Measurements from ENCODE around the gene IKZF4. TPM values are rescaled to one million over a fixed set of nuclear protein-coding genes. Genes with fewer than 3 reads are reported as not detected.
"Not testable (repeated sequence)": the region's sequence is repeated elsewhere in the genome, so short reads cannot be mapped to it uniquely, and the experiment has no call there.

Gene IKZF4
- total and polyA plus RNA-seq, 7 donors, result 1.6 to 8.2 (median 5.9) TPM

- peak within 1 kb of the TSS; percentile 98 for H3K4me3 ChIP-seq
- intact Hi-C loops (cut with DNase I), result no loop called here
- TF ChIP-seq CTCF (IDR thresholded peaks at IDR 0.05), result peak; percentile 25
These were observed 47.1 kb upstream of the IKZF4 start, which contains the start of gene RAB5B for GRCh38 chr12:55973599-55974307. Gene RAB5B, plus strand, starts transcription at chr12:55974078. Its CDS starts 12,883 bp downstream, at chr12:55986961.

GRCh38 chr12:55974308-55974730 is 46.5 kb upstream of the IKZF4 start:
- H3K9me3 ChIP-seq, result no peaks in the 10 kb centered on the region
- peak overlapping the region; percentile 99 for H3K27ac ChIP-seq
- H3K27me3 ChIP-seq (ENCODE audit: insufficient read depth in 3 of 3, low read length in 2 of 3), result no peaks in the 10 kb centered on the region
- 0 to 1% (median 0%) methylated on average over 15 of the region's 15 CpGs for WGBS, 3 donors
- peak overlapping the region; percentile 98 for H3K4me3 ChIP-seq
- DNase-seq (no peak), ATAC-seq (peak; percentile 18 to 61 (median 46))
- no peak for TF ChIP-seq CTCF (IDR thresholded peaks at IDR 0.05)
- peaks cover 0 to 11% of the 10 kb centered on the region in 2 donors for H3K36me3 ChIP-seq (ENCODE audit: insufficient read depth in 1 of 2, low read depth in 1 of 2)
- intact Hi-C loops (cut with DNase I), result no loop called here
- H3K4me1 ChIP-seq, result peaks cover 29% of the 10 kb centered on the region

More at GRCh38 chr12:55973599-55974307, 47.1 kb upstream of the IKZF4 start, which contains the start of gene RAB5B:
- WGBS, 3 donors, result 0% methylated on average over 37 to 39 of the region's 39 CpGs
- ATAC-seq (peak; percentile 93 to 94 (median 94)), DNase-seq (peak; percentile 99 to 100)
- H3K36me3 ChIP-seq (ENCODE audit: insufficient read depth in 1 of 2, low read depth in 1 of 2), result peaks cover 0 to 7% of the 10 kb centered on the region in 2 donors
- H3K27me3 ChIP-seq (ENCODE audit: insufficient read depth in 3 of 3, low read length in 2 of 3), result no peaks in the 10 kb centered on the region
- no peaks in the 10 kb centered on the region for H3K9me3 ChIP-seq
- peaks cover 27% of the 10 kb centered on the region for H3K4me1 ChIP-seq
- H3K27ac ChIP-seq, result peak within 1 kb of the TSS; percentile 99

GRCh38 chr12:55978393-55978792 is 42.5 kb upstream of the IKZF4 start:
- no peaks in the 10 kb centered on the region for H3K9me3 ChIP-seq
- H3K27me3 ChIP-seq (ENCODE audit: insufficient read depth in 3 of 3, low read length in 2 of 3), result no peaks in the 10 kb centered on the region
- no peak for TF ChIP-seq CTCF (IDR thresholded peaks at IDR 0.05)
- DNase-seq (no peak), ATAC-seq (no peak)
- intact Hi-C loops (cut with DNase I), result no loop called here
- peaks cover 5 to 43% of the 10 kb centered on the region in 2 donors for H3K36me3 ChIP-seq (ENCODE audit: insufficient read depth in 1 of 2, low read depth in 1 of 2)
- H3K4me3 ChIP-seq, result no peak overlapping the region
- WGBS, 3 donors, result 93 to 97% (median 96%) methylated on average over 7 of the region's 7 CpGs
- H3K27ac ChIP-seq, result no peak overlapping the region
- peaks cover 24% of the 10 kb centered on the region for H3K4me1 ChIP-seq

GRCh38 chr12:55979069-55979468 is 41.8 kb upstream of the IKZF4 start:
- DNase-seq, result no peak
- Histone ChIP-seq H3K36me3 (ENCODE audit: insufficient read depth in 1 of 2, low read depth in 1 of 2) (peaks cover 5 to 49% of the 10 kb centered on the region in 2 donors), H3K4me1 (peaks cover 24% of the 10 kb centered on the region), H3K9me3 (no peaks in the 10 kb centered on the region), H3K4me3 (no peak overlapping the region), H3K27me3 (ENCODE audit: insufficient read depth in 3 of 3, low read length in 2 of 3) (no peaks in the 10 kb centered on the region), H3K27ac (no peak overlapping the region)
- WGBS, 3 donors, result 90 to 96% (median 91%) methylated on average over 3 of the region's 3 CpGs
- no peak for TF ChIP-seq CTCF (IDR thresholded peaks at IDR 0.05)
- intact Hi-C loops (cut with DNase I), result no loop called here
- ATAC-seq, result no peak

GRCh38 chr12:55981882-55982281 is 39.0 kb upstream of the IKZF4 start:
- WGBS, 3 donors, result 68 to 69% (median 68%) methylated on average over 5 of the region's 5 CpGs
- peaks cover 5 to 75% of the 10 kb centered on the region in 2 donors for H3K36me3 ChIP-seq (ENCODE audit: insufficient read depth in 1 of 2, low read depth in 1 of 2)
- peaks cover 12% of the 10 kb centered on the region for H3K4me1 ChIP-seq
- H3K9me3 ChIP-seq; H3K4me3 ChIP-seq; DNase-seq; intact Hi-C loops (cut with DNase I); ATAC-seq; H3K27ac ChIP-seq; H3K27me3 ChIP-seq (ENCODE audit: insufficient read depth in 3 of 3, low read length in 2 of 3): not testable (repeated sequence)
